ENCODE measurements around the gene ZBTB38.

Gene ZBTB38

DNA sequence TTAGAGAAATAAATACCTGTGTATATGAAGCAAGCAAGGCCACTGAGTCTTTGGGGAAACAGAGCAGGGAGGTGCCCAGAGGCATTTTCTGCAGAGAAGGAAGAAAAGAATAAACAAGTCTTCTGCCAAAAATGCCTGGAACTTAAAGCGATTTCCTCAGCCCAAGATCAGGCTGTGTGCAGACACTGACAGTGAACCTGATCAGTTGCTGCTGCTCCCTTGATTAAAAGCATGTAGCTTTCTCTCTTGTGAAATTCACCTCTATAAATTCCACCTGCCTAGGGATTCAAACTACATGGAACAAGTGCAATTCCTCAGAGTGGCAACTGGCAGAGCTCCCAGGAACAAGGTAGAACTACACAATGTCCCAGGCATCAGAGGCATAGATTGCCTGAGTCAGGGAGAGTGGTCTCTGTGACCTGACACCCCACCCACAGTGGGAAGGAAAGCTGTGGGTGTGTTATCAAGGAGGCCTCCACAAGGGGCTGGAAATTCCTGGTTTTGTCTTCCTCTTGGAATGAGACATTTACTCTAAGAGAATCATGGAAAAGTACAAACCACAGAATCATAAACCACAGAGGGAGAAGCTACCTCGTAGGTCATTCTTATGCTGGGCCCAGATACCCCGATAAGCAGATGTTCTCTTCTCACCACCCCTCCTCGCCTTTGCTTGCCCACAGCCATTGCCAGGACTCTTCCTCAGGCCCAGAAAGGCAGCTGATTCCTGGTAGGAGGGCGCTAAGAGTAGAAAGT lies 1.8 kb upstream of the ZBTB38 start:
- H3K4me1 Mint-ChIP-seq (ENCODE audit: low read depth), result peaks cover 34% of the 10 kb centered on the region
- intact Hi-C loops (cut with micrococcal nuclease), result loop anchor here (5.0 kb wide), 2 partner anchors 36 to 54 kb away; no protein-coding TSS in a partner anchor
- no peak overlapping the region for H3K4me3 Mint-ChIP-seq
- peak overlapping the region; percentile 87 for H3K27ac Mint-ChIP-seq
- H3K27me3 Mint-ChIP-seq, result peaks cover 2% of the 10 kb centered on the region
- no peaks in the 10 kb centered on the region for H3K9me3 Mint-ChIP-seq
- no peaks in the 10 kb centered on the region for H3K36me3 Mint-ChIP-seq (ENCODE audit: low read depth)

DNA sequence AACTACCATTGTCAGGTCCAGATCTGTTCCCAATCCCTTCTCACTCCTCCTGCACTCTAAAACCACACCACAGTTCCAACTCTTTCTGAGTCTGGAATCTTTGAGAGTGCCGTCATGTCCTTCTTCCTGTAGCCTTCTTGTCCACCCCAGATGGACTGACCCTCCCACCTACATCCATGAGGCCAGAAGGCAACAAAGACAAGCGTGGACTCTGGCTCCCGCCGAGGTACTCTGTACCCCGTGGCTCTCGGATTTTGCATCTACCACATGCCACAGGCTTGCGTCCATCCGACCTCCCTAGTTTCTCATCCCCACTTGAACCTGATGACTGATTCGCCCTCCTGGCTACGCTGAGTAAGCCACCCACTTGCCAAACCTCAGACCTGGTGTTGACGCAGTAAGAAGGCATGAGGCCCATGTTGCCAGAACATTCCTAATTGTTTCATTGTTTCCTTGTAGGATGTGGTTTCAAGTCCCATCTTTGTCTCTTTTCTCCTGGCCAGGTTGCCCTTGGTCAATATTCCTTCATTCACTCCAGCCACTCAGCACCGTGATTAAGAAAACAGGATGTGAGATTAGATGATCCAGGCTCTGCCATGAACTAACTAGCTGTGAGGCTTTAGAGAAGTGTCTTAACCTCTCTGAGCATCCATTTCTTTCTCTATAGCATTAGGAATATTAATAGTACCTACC lies 1.1 kb upstream of the ZBTB38 start:
- Mint-ChIP-seq H3K4me3 (no peak overlapping the region), H3K36me3 (ENCODE audit: low read depth) (no peaks in the 10 kb centered on the region), H3K27ac (peak overlapping the region; percentile 87), H3K9me3 (no peaks in the 10 kb centered on the region), H3K4me1 (ENCODE audit: low read depth) (peaks cover 34% of the 10 kb centered on the region), H3K27me3 (peaks cover 2% of the 10 kb centered on the region)
- intact Hi-C loops (cut with micrococcal nuclease), result loop anchor here (5.0 kb wide), 2 partner anchors 35 to 55 kb away; no protein-coding TSS in a partner anchor

DNA sequence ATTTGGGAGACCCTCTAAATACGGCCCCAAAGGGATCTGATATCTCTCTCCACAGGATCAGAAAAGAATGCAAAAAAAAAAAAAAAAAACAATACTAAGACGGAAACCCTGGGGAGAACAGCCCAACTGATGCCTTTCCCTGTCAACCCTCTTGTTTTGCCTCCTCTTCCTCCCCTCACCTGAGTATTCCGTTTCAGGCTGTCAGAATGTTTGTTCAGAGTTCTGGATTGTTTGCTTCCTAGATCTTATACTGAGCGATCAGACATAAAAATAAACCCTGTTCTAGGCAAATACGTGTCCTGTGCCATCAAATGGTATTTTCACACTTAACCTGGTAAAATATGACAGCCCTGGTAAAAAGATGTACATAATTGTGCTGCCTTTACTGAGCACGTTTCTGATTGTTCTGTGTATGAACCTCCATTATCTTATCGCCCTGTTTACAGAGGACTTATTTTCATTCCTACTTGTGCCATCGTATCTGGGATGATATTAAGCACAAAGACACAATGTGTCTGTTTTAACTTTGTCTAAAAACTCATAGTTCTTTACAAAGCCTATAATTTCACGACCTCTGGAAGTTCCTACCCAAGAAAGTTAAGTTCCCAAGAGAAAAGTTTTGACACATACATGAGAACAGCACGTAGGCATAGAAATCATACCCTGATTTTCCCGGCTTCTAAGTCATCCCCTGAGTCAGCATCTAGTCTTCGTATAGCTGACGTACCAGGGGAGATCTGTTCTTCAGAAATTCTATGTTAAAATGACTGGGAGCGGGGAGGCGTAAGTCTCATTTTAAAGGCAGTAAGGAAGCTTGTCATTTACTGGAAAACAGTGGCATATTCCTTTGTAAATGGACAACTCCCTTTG lies 856 bp downstream of the ZBTB38 start:
- intact Hi-C loops (cut with micrococcal nuclease), result loop anchor here (5.0 kb wide), 2 partner anchors 33 to 57 kb away; no protein-coding TSS in a partner anchor

DNA sequence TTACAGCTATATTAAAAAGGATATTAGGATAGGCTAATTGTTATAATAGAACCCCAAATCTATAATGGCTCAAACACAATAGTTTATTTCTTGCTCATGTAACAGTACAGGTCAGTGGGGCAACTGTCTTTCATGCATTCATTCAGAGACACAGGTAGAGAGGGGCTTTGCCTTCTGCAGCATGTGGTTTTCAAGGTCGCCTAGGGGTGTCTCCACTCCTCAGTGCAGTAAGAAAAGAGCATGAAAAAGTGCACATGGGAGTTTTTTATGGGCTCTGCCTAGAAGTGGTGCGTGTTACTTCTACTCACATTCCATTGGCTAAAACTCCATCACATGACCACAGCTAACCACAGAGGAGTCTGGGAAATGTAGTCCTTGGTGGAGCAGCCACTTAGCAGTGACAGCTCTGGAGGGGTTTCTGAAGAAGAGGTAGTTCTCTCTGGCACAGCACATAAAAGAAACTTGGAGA lies 1.8 kb downstream of the ZBTB38 start:
- H3K9me3 Mint-ChIP-seq, result no peaks in the 10 kb centered on the region
- no peak overlapping the region for H3K4me3 Mint-ChIP-seq
- H3K27me3 Mint-ChIP-seq, result no peaks in the 10 kb centered on the region
- peaks cover 34% of the 10 kb centered on the region for H3K4me1 Mint-ChIP-seq (ENCODE audit: low read depth)
- intact Hi-C loops (cut with micrococcal nuclease), result no loop called here
- peak overlapping the region; percentile 87 for H3K27ac Mint-ChIP-seq
- no peaks in the 10 kb centered on the region for H3K36me3 Mint-ChIP-seq (ENCODE audit: low read depth)

More for the DNA sequence above, 856 bp downstream of the ZBTB38 start:
- peaks cover 34% of the 10 kb centered on the region for H3K4me1 Mint-ChIP-seq (ENCODE audit: low read depth)
- no peak overlapping the region for H3K4me3 Mint-ChIP-seq
- no peaks in the 10 kb centered on the region for H3K9me3 Mint-ChIP-seq
- no peaks in the 10 kb centered on the region for H3K27me3 Mint-ChIP-seq
- H3K27ac Mint-ChIP-seq, result peak overlapping the region; percentile 87
- no peaks in the 10 kb centered on the region for H3K36me3 Mint-ChIP-seq (ENCODE audit: low read depth)

DNA sequence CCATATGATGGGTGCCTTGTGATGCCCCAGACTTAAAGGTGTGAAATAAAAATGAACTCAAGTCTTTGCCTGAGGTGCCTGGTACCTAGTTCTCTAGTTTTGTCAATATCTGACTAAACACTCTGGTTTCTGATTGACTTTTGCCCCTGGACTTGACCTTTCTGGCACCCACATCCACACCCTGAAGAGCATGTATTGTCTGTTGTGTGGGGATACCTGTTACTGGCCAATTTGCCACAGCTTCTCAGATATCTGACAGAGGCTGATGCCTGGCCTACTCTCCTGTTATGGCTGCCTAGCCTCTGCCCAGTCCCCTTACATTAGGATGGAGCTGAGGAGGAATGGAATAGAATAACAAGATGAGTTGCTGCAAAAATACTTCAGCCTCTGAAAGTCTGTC lies 3.6 kb downstream of the ZBTB38 start:
- intact Hi-C loops (cut with micrococcal nuclease), result no loop called here
- H3K36me3 Mint-ChIP-seq (ENCODE audit: low read depth), result no peaks in the 10 kb centered on the region
- H3K27ac Mint-ChIP-seq, result no peak overlapping the region
- H3K4me1 Mint-ChIP-seq (ENCODE audit: low read depth), result peaks cover 43% of the 10 kb centered on the region
- H3K9me3 Mint-ChIP-seq, result no peaks in the 10 kb centered on the region
- H3K27me3 Mint-ChIP-seq, result no peaks in the 10 kb centered on the region
- no peak overlapping the region for H3K4me3 Mint-ChIP-seq

DNA sequence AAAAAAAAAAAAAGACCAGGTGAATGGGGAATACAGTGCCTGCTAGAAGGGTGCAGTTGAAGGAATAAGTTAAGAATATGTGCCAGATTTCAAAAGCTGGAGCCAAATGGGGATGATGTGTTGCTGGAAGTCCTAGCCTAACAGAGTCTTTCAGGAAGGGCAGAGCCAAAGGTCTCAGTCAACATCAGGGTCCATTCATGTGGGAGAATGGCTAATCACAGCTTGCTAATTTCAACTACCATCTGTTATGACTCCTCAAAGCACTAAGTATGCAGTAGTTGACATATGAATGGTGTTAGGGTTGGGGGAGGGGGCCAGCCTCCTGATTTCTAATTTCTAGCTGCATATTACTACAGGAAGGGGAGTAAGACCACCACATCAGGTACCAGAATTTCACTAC lies 4.4 kb downstream of the ZBTB38 start:
- no peak overlapping the region for H3K27ac Mint-ChIP-seq
- H3K4me3 Mint-ChIP-seq, result no peak overlapping the region
- H3K27me3 Mint-ChIP-seq, result no peaks in the 10 kb centered on the region
- H3K9me3 Mint-ChIP-seq, result no peaks in the 10 kb centered on the region
- intact Hi-C loops (cut with micrococcal nuclease), result no loop called here
- H3K4me1 Mint-ChIP-seq (ENCODE audit: low read depth), result peaks cover 37% of the 10 kb centered on the region
- H3K36me3 Mint-ChIP-seq (ENCODE audit: low read depth), result no peaks in the 10 kb centered on the region

DNA sequence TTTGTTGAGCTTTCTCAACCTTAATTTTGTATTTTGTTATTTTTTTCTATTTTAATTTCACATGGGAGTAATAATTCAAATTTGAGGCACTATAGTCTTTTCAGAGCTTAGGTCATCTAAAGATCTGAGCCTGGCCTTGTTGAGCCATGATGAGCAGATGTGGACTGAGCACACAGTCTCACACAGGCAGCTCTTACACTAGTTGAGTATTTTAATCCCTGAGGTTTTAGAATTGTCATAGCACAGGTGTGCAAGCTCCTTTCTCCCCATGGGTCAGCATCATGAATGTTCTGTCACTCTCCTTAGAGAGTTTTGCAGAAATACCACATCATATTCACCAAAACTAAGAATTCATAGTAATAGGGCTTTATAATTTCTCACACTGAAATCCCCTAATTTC lies 4.9 kb downstream of the ZBTB38 start:
- intact Hi-C loops (cut with micrococcal nuclease), result no loop called here
- peaks cover 32% of the 10 kb centered on the region for H3K4me1 Mint-ChIP-seq (ENCODE audit: low read depth)
- no peaks in the 10 kb centered on the region for H3K27me3 Mint-ChIP-seq
- H3K27ac Mint-ChIP-seq, result no peak overlapping the region
- H3K9me3 Mint-ChIP-seq, result no peaks in the 10 kb centered on the region
- no peak overlapping the region for H3K4me3 Mint-ChIP-seq
- H3K36me3 Mint-ChIP-seq (ENCODE audit: low read depth), result no peaks in the 10 kb centered on the region

DNA sequence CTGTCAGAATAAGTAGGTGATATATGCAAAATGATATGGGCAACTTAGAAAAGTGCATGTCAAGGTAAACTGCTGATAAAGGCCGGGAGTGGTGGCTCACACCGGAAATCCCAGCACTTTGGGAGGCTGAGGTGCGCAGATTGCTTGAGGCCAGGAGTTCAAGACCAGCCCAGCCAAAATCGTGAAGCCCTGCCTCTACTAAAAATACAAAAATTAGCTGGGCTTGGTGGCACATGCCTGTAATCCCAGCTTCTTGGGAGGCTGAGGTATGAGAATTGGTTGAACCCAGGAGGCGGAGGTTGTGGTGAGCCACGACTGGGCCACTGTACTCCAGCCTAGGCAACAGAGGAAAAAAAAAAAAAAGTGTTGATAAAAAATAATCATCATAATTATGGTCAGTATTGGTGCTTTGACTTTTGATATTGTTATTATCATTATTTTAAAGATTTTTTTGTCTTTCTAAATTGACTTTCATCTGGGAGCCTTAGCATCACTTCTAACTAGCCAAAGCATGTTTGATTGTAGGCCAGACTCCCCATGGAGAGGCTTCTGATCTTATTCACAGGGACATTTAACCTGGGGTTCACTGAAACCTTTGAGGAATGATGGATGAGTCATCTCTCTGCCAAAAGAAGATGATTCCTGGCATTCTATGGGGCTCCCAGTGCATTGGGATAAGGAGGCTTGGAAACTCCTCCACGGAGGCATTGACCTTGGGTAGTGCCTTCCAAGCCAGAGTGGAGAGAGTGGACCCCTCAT lies 5.6 kb downstream of the ZBTB38 start:
- Mint-ChIP-seq H3K4me1 (ENCODE audit: low read depth) (peaks cover 24% of the 10 kb centered on the region), H3K27me3 (no peaks in the 10 kb centered on the region), H3K36me3 (ENCODE audit: low read depth) (no peaks in the 10 kb centered on the region), H3K9me3 (no peaks in the 10 kb centered on the region), H3K27ac (no peak overlapping the region), H3K4me3 (no peak overlapping the region)
- intact Hi-C loops (cut with micrococcal nuclease), result no loop called here

DNA sequence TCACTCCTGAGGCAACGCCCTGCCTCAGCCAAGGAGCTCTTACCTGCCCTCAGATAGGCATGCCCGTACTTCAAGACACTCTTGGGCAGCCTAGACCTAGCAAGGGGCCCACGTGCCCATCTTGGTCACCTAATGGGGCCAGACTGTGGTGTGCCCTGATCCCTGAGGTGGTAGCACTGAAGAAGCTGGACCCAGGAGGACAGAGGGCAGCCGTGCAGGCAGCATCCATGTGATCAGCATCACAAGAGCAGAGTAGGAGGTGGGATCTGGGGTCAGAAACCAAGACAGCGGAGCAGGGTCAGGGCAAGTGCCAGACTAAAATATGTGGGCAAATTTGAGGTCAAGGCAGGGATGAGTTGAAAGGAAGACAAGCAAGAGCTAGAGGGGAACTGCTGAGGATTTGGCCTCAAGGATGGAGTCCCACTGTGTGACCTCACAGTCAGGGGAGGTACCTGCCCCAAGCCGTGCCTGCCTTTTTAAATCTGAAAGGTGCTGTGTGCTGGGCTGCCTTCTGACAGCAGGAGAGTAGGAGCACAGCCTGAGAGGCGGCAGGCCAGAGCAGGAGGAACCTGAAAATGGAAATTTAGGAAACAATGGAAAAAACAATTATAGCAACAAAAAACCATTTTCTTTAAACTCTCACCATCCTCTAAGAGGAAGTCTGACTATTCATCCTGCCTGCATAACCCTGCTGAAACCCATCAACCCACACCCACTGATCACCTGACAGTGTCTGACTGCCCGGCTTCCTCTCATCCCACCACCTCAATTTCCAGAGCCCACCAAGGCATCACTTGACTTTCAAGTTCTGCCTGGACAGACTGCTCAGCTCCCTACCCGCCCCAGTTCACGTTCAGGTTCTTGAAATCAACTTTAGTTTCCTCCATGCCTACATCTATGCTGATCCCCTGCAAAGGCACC lies 7.3 kb downstream of the ZBTB38 start:
- H3K4me3 Mint-ChIP-seq, result no peak overlapping the region
- peaks cover 11% of the 10 kb centered on the region for H3K4me1 Mint-ChIP-seq (ENCODE audit: low read depth)
- no peaks in the 10 kb centered on the region for H3K9me3 Mint-ChIP-seq
- no peaks in the 10 kb centered on the region for H3K36me3 Mint-ChIP-seq (ENCODE audit: low read depth)
- intact Hi-C loops (cut with micrococcal nuclease), result no loop called here
- H3K27ac Mint-ChIP-seq, result no peak overlapping the region
- no peaks in the 10 kb centered on the region for H3K27me3 Mint-ChIP-seq

DNA sequence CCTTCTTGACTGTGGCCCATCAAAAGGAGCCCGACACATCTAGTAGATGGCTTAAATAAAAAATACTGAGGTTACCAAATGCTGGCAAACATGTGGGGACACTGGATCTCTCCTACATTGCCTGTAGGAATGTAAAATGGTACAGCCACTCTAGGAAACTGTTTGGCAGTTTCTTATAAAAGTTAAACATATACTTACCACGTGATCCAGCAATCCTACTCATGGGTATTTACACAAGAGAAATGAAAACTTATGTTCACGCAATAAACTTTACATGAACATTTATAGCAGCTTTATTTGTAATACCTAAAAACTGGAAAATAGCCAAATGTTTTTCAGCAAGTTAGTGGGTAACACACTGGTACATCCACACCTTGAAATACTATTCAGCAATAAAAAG lies 9.1 kb downstream of the ZBTB38 start:
- H3K36me3 Mint-ChIP-seq (ENCODE audit: low read depth), result no peaks in the 10 kb centered on the region
- intact Hi-C loops (cut with micrococcal nuclease), result no loop called here

DNA sequence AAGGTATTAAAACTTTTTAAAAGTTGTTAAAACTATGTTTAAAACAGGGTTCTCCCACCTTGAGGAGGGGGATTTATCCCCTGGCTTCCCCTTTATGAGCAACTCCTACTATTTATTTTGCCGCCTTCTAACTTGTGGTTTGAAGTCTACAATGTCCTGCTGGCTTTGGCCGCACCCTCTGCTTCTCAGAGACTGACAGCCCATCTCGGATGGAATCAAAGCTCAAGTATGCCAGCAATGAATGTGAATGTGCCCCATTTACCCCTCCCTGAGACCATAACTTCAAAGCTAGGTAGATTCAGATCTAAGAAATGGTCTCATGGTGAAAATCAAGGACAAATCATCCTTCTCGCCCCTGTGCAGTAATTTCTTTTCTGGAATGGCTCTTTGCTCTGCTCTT lies 10.3 kb downstream of the ZBTB38 start:
- H3K27ac Mint-ChIP-seq, result no peak overlapping the region
- no peak overlapping the region for H3K4me3 Mint-ChIP-seq
- H3K36me3 Mint-ChIP-seq (ENCODE audit: low read depth), result no peaks in the 10 kb centered on the region
- intact Hi-C loops (cut with micrococcal nuclease), result no loop called here
- H3K27me3 Mint-ChIP-seq, result no peaks in the 10 kb centered on the region
- peaks cover 16% of the 10 kb centered on the region for H3K4me1 Mint-ChIP-seq (ENCODE audit: low read depth)
- H3K9me3 Mint-ChIP-seq, result no peaks in the 10 kb centered on the region

More for the DNA sequence above, 9.1 kb downstream of the ZBTB38 start:
- H3K4me1 Mint-ChIP-seq (ENCODE audit: low read depth), result peaks cover 16% of the 10 kb centered on the region
- no peak overlapping the region for H3K27ac Mint-ChIP-seq
- no peak overlapping the region for H3K4me3 Mint-ChIP-seq
- H3K9me3 Mint-ChIP-seq, result no peaks in the 10 kb centered on the region
- H3K27me3 Mint-ChIP-seq, result no peaks in the 10 kb centered on the region

DNA sequence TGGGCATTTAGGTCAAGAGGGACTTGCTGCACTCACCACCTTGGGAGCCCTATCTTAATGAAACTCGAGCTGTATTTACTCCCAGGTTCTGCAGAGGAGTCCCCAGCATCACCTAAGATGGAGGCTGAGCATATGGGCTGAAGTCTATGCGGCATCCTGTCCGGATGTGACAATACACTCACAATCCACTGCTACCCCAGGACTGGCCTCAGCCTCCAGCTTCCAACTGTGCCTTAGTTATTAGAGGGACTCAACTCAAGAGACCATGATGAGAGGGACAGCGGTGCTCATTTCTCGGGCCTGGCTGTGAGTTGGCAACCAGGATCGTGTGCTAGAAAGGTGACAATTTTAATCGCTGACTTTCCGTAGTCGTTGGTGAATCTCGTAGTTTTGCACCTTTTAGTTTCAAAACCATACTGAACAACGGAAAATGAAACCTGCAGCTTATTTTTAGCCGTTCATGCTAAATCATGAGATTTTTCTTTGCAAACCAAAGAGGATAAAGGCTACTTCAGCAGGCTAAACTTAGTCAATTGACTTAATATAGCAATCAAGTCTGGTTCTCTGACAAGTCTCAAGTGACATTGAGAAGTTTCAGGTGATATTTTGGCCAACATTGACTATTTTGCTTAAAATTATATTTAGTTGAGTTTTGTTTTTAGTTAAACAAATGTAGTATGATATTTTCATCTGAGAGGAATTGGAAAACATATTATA lies 11.1 kb downstream of the ZBTB38 start:
- Mint-ChIP-seq H3K4me3 (no peak overlapping the region), H3K27ac (no peak overlapping the region), H3K9me3 (no peaks in the 10 kb centered on the region), H3K27me3 (no peaks in the 10 kb centered on the region), H3K4me1 (ENCODE audit: low read depth) (peaks cover 16% of the 10 kb centered on the region), H3K36me3 (ENCODE audit: low read depth) (no peaks in the 10 kb centered on the region)
- intact Hi-C loops (cut with micrococcal nuclease), result no loop called here
